Right renal cortex interstitium (tissue), 3 donors: ENCODE measurements around the gene ZFP42. TPM values are rescaled to one million over a fixed set of nuclear protein-coding genes. Genes with fewer than 3 reads are reported as not detected.
"Not testable (repeated sequence)": the region's sequence is repeated elsewhere in the genome, so short reads cannot be mapped to it uniquely, and the experiment has no call there.

Source experiments
- DNase-seq, 3 donors: peaks; one replicate each; pipeline ENCODE4 v3.0.0-alpha.2; 2013; ENCODE audit warnings: low read depth in 3 of 3, low spot score in 2 of 3
- polyA plus RNA-seq, 3 donors: library from polyadenylated mRNA; unstranded; fragments of 120-200 nt; gene quantifications; one replicate each; pipeline ENCODE4 v1.2.1, GENCODE V29; 2013; ENCODE audit not compliant: insufficient read length in 3 of 3

Gene ZFP42
- 1 to 10 TPM in 2 of 3 donors, under 1 TPM in 1; 0.96 to 1.7 (median 1.3) TPM for polyA plus RNA-seq

DNA sequence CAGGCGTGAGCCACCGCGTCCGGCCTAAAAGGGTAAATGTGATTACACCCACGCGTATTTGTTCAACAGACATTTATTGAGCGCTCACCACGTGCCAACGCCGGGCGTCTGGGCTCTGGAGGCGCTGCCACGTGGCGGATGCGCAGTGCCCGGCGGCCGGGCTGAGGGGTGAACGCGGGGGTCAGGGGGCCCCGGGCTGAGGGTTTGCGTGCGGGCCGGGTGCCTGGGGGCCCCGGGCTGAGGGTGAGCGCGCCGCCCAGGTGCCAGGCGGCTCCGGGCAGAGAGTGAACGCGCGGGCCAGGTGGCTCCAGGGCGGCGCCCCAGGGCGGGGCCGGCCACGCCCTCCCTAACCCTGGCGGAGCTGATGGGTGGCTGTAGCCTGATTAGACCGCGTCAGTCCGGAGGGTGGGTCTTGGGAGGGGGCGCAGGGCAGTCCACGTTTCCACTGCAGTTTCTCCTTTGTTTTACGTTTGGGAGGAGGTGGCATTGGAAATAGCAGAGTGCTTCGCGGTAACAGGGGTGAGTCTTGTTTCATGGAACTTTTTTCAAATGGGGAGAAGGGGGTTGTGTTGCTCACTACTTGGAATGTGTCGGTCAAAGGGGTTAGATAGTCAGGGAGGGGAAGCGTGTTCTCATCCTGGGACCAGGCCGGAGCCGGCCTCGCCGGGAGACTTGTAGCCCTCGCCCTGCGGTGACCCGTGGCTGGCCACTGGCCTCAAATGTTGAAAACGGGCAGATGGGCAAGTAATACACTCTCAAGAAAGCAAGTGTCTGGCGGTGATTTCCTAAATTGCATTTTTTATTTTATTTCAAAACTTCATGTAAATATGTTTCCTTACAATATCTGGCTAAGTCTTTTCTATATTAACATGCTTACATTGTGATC is at the start of gene ZFP42:
Gene ZFP42 (plus strand): TSS at position 450 of the 886 bp plus-strand sequence. CDS start 7,037 bp downstream, outside the sequence.
- DNase-seq = no peak

DNA sequence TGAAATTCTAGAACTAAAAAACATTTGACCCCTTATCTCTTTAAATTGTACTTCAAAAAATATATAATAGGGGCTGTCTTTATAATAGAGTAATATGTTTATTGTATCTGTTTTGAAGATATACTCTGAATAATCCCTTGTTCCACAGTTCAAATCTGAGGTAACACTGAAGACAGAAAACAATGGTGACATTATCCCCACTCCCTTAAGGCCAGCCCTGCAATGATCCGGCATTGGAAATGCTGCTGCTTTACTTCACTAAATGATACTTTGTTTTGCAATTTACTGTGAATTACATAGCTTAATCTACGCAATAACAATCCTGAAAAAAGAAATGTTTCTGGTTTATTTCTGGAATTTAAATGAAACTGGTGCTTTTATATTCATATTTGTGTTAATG is 34.4 kb upstream of the ZFP42 start:
- DNase-seq = no peak

DNA sequence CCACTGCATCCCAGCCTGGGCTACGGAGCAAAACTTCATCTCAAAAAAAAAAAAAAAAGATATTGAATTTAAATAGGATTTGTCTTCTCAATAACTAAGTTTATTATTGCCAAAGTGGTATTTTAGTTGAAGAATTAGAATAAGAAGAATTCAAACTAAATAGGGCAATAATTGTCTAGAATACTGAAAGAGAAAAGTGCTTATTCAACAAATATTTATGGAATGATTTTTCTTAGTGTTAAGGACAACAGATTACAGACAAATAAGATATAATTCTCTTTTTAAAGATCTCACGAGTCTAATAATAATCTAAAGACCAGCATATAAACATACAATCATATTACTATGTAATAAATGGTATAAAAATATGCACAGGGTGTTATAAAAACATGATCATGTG is 33.6 kb upstream of the ZFP42 start:
- DNase-seq = no peak

DNA sequence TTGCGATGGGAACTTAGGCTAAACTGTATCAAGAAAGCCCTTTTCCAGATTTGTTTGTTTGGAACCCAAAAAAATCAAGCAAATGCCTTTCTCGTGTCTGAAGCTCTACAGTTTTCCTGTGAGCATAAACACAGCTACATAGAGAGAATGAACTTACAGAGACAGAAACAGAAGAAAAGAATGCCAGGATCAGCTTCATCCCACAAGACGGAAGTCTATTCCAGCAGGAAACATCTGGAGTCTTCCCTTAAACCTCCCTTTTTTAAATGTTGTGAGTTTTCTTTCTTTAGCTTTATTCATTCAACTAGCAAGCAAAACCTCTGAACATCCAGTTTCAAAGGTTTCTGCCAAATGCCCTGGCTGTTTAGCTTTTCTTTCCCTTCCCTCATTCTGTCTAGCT is 32.6 kb upstream of the ZFP42 start:
- DNase-seq = no peak

DNA sequence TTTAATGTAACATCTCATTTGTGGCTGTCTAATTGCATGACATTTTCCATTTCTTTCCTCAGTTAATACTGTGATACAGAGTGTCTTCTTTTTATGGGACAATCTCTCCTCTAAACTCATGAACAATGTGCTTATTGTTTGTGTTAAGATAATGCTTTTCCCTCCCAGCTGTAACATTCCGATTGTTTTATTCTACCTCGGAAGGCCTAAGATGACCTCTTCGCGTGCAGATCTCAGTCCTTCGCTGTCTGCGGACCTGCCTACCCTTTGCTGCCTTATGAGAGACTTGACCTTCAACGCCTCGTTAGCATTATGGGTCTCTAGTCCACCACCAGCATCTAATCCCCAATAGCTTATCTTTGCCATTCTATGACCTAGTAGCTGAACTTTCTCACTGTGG is 29.8 kb upstream of the ZFP42 start:
- no peak for DNase-seq

DNA sequence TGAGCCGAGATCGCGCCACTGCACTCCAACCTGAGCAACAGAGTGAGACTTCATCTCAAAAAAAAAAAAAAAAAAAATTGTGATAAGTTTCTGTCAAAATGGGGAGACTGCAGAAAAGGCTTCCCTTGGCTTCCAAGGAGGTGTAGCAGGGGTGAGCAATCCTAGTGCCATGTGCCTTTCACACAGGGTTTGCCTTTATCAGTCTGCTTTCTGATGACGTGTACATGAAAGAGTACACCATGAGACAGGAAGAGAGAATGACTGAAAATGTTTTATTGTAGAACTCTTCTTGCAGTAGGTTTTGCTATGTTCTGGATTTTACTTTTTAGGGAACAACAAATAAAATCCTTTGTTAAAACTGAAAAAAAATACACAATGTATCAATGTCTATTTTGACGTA is 23.4 kb upstream of the ZFP42 start:
- DNase-seq = no peak

DNA sequence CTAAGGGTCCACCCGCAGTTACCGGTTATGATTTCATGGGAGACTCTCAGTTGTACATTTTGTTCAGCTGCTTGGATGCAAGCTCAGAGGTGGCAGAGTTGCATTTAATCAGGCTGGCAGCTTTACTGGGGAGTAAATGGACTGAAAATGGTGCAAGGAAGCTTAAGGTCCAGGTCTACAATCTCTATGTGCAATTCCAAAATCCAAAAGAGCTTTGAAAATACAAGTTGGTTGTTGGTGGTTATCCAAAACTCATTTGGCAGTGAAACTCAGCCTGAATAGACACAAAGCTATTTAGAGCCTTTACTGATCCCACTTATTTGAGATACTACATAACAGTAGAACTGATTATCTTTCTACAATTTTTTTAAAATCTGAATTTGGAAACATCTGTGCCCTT is 11.8 kb upstream of the ZFP42 start:
- no peak for DNase-seq

DNA sequence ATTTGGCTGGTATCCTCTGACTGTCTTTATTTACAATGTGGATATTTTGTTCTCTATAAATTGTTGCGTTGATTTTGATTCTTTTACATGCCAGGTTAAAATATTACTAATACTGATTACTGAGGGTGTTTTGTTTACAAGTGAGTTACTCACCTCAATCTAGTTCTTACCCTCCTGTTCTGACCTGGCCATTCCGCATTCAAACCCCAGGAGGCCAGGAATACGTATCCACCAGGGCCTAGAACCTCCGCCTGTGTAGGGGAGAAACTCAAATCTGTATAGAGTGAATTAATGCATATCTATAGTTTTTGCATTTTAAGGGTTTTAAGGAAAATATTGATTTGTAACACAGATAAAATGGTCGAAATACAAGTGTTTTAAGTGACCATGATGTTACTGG is 2.6 kb upstream of the ZFP42 start:
- no peak for DNase-seq

DNA sequence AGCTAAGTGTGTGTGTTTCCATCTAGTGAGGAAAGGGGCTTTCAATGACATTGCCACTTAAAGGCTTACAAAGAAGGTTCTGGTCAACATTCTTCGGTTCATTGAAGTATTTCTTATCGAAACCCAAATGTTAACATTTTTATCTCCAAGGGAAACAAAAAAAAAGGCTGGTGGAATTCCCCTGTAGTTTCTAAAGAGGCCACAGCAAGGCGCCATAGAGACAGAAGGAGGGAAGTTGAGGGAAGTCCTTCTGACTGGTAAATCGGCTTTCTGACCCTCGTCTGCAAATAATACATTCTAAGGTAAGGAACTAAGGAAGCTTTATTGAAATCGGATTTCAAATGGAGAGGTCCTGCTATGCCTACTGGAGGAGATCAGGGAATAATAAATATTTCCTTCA is 1.7 kb upstream of the ZFP42 start:
- no peak for DNase-seq

DNA sequence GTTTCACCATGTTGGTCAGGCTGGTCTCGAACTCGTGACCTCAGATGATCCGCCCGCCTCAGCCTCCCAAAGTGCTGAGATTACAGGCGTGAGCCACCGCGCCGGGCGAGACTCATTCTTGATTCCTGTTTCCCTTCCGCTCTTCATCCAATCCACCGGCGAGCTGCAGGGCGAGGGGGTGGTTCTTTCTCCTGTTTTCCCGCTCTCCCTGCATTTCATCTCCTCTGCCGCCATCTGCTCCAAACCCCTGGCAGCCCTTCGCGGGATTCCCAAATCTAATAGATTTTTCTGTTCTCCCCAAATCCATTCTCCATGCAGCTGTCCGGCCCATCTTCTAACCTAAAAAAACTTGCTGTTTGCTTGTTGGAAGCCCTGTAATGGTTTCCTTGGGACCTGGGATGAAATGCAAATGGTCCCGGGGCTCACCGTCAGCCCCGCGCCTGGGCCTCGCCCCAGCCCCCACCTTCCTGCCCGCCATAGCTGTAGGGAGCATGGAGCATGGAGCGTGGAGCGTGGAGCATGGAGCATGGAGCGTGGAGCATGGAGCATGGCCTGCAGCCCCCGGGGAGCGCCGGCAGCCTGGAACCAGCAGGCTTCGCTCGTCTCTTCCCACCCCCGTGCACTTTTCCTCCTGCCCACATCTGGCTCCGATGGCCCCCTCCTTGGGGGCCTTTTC is 1.1 kb downstream of the ZFP42 start:
- DNase-seq = no peak

DNA sequence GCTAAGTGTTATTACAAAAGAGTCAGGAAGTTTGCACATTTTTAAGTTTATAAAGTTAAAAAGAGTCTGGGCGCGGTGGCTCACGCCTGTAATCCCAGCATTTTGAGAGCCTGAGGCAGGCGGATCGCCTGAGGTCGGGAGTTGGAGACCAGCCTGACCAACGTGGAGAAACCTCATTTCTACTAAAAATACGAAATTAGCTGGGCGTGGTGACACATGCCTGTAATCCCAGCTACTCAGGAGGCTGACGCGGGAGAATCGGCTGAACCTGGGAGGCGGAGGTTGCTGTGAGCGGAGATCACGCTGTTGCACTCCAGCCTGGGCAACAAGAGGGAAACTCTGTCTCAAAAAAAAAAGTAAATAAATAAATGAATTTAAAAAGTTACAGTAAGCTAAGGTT is 2.4 kb downstream of the ZFP42 start:
- DNase-seq = not testable (repeated sequence)

DNA sequence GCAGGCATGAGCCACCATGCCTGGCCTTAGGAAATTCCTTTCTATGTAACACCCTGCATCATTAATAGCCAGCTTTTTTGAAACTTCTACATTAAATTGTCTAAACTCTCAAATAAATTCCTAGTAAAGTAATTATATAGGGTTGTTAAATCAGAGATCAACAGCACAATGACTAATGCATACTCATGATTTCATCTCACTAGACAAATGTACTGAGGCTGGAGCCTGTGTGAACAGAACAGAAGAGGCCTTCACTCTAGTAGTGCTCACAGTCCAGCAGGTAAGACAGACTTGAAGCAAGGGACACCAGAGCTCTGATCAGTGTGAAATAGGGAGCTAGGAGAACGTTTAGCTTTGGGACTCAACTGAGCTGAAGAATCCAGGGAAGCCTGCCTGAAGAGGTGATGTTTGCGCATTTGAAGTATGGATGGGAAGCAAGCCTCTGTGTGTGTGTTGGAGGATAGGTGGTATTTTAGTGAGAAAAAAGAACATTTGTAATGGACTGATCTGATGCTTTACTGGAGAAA is 3.9 kb downstream of the ZFP42 start:
- DNase-seq = no peak

DNA sequence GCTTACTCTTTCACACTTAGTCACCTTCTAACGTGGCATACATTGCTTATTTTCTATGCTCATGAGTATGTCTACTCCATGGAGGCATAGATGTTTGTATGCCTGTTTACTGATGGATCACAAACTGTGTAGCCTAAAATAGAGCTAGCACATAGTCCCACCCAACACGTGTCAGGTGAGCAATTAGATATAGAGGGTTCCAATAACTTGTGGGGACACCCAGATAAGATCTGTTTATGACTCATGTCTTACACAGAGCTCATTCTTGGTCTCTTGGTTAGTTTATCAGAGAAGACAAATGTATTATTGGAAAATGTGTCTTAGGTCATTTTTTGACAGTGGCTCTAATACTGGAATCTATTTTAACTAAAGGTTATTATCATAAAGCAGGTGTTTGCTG is 6.8 kb downstream of the ZFP42 start:
- no peak for DNase-seq

DNA sequence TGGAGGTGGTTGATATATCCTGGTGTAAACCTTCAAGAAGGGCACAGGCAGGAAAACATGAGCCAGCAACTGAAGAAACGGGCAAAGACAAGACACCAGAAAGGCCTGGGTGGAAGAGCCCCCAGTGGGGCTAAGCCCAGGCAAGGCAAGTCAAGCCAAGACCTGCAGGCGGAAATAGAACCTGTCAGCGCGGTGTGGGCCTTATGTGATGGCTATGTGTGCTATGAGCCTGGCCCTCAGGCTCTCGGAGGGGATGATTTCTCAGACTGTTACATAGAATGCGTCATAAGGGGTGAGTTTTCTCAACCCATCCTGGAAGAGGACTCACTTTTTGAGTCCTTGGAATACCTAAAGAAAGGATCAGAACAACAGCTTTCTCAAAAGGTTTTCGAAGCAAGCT is 7.2 kb downstream of the ZFP42 start:
- no peak for DNase-seq

DNA sequence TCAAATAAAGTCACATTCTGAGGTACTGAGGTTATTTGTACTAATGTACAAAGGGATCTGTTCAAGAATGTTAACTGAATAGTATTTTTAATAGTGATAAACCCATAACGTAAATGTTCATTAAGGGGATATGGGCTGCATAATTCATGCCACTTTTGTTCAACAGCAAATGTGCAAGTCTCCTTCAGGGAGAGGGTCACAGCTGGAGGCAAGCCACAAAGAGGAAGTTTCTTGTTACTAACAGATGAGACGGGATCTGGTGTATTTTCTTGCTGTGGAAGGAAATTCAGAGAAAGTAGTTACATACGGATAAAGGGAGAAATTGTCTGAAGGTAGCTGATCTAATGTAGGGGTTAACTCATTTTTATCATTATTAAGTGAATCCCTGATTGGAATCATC is 10.0 kb downstream of the ZFP42 start:
- DNase-seq = no peak

DNA sequence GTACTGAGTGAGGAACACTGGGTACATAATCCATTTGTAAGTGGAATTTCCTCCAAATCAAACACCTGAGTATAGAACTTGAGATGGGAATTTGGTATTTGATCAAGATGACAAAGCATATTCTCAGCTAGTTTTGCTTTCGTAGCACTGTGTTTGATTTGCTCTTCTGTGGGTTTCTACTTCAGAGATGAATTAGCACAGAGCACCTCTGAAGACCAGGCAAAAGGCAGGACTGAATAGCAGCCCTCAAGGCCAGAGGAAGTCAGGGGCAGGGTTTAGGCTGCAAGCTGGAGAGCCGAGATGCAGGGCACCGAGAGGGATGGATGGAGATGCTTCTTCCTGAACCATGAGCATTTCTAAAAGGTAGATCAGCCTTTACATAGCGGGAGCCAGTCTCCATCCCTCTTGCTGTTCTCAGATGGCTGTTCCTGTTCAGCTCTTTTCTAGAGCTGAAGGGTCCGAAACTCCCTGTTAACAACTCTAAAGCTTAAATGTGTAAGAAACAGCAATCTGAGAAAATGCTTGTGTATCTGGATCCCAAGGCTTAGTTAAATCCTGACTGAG is 10.8 kb downstream of the ZFP42 start:
- no peak for DNase-seq

DNA sequence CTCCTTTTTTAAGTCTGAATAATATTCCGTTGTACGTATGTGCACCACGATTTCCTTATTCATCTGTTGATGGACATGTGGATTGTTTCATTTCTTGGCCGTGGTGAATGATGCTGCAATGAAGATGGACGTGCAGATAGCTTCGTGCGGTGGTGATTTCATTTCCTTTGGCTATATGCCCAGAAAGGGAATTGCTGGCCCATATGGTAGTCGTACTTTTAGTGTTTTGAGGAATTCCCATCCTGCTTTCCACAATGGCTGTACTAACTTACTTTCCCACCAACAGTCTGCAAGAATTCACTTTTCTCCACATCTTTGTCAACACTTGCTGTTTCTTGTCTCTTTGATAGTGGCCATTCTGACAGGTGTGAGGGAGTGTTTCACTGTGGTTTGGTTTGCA is 12.8 kb downstream of the ZFP42 start:
- DNase-seq = no peak

DNA sequence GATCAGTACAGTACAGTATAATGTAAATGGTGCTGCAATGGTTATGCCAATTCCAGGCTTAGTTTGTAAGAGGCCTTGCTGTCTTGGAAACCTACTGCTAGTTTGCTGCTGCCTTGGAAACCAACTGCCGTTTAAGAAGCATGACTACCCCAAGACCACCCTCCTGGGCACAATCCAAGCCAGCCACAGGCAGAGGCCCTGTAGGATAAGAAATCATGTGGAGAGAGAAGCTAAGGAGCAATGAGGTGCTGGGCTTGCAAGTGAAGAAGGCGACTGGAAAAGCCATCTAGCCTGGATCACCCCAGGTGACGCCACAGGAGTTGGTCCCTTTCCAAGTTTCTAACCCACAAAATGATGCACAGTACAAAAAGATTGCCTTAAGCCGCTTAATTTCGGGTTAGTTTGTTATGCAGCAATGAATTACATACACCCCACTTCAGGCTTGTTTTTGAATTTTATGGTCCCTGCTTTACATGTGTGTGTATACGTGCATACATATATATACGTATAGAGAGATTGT is 16.9 kb downstream of the ZFP42 start:
- DNase-seq = no peak

DNA sequence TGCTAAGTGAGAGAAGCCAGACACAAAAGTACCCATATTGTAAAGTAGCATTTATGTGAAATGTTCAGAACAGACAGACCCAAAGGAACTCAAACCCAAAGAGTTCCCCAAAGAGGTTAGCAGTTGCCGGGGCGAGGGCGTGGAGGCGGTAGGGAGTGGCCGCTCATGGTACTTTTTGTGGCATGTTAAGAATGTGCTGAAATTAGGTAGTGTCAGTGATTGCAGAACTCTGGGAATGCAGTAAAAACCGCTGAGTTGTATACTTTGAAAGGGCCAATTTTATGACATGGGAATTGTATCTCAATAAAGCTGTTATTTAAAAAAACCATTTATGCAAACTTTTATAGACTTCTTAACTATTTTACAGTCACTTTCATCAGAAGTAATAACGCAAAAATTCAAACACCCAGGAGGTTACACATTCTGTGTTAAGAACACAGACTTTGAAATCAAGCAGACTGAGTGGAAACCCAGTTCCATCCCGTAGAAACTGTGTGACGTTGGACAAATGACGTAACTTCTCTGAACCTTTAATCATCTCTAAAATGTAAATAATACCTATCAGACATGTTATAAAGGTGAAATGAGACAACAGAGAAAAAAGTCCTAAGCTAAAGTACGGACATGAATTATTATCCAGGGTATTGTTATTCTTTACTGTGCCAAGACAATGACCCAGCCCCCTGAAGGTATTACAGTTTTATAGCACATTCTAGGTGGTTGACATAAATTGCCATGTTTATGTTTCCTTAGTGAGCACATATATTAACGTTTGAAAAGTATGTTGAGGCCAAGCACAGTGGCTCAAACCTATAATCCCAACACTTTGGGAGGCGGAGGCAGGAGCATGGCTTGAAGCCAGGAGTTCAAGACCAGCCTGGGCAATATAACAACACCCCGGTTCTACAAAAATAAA is 19.7 kb downstream of the ZFP42 start:
- DNase-seq = no peak

DNA sequence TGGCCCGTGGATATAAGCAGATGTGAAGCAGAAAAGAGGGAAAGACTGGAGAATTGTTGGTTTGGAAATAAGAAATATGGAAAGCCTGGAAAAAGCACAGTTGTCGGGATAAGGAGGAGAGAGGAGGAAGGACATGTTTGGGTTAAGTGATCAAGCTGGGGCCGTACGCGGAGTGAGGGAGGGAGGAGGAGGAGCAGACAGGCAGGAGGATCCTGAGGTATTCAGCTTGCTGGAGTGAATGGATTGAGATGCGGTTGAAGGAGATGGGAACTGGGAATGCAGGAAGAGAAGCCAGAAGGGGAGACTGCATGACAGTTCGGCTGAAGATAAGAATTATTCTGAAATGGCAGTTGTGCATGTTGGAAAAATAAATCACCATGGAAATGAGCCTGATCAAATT is 21.2 kb downstream of the ZFP42 start:
- DNase-seq = no peak
